GM21528 (cell line): Measurements from ENCODE around the gene CPT1B.
"Not testable (repeated sequence)": the region's sequence is repeated elsewhere in the genome, so short reads cannot be mapped to it uniquely, and the experiment has no call there.

Source experiments
- ATAC-seq: cut with Tn5 transposase; IDR thresholded peaks from one replicate; pipeline ENCODE4 v1.9.1; 2021; ENCODE audit warnings: mild to moderate bottlenecking, moderate library complexity; ENCODE audit not compliant: unreplicated experiment, low FRiP score

CPT1B gene

DNA sequence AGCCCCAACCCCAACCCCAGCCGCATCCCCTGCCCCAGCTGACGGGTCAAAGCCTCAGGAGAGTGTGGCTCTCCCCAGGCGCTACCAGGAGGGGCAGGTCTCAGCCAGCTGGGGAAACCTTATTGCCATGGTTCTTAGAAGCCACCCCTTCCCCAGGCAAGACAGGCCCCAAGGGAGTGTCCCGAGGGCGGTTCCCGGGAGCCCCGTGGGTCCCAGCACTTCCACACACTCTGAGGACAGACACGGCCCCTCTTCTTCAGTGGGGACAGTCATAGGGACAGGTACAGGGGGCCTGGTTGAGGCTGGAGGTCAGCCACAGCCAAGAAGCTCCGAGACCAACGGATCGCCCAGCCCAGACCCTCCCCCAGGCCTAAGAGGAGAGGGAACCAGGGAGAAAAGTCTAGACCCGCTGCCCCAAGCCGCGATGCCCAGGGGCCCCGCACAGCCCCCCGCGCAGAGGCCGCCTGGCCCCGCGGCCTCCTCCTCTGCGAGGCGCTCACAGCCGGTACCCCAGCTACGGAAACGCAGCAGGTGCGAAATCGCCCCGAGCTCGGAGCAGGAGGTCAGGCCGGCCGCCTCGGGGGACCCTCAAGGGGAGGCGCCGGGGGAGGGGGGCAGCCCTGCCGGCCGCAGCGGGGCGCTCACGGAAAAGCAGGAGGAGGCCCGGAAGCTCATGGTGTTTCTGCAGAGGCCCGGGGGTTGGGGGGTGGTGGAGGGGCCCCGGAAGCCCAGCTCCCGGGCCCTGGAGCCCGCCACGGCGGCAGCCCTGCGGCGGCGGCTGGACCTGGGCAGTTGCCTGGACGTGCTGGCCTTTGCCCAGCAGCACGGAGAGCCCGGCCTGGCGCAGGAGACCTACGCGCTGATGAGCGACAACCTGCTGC is 29.9 kb downstream of the CPT1B start:
- no peak for ATAC-seq

DNA sequence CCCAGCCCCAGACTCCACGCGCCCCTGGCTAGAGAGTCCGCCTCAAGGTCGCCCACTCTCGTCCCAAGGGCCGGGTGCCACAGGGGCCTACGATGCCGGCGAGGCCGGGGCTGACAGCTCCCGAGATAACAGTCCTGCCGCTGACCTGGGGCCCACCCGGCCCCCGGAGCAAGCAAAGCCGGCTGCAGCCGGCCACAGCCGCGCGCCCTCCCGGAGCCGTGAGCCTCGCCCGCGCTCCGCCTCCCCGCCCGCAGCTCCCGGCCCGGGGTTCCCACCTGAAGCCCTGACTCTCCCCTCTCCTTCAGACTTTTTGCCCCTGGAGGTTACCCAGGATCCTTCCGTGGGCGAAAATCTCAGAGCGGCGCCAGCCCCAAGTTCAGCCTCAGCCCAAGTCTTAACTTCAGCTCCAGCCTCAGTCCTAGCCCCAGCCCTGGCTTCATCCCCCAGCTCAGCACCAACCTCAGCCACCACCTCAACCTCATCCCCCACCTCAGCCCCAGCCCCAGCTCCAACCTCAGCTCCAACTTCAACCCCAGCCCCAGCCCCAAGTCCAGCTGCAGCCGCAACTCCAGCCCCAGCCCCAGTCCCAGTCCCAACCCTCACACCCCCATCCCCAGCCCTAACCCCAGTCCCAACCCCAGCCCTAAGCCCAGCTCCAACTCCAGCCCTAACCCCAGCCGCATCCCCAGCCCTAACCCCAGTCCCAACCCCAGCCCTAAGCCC is 30.8 kb downstream of the CPT1B start:
- no peak for ATAC-seq

DNA sequence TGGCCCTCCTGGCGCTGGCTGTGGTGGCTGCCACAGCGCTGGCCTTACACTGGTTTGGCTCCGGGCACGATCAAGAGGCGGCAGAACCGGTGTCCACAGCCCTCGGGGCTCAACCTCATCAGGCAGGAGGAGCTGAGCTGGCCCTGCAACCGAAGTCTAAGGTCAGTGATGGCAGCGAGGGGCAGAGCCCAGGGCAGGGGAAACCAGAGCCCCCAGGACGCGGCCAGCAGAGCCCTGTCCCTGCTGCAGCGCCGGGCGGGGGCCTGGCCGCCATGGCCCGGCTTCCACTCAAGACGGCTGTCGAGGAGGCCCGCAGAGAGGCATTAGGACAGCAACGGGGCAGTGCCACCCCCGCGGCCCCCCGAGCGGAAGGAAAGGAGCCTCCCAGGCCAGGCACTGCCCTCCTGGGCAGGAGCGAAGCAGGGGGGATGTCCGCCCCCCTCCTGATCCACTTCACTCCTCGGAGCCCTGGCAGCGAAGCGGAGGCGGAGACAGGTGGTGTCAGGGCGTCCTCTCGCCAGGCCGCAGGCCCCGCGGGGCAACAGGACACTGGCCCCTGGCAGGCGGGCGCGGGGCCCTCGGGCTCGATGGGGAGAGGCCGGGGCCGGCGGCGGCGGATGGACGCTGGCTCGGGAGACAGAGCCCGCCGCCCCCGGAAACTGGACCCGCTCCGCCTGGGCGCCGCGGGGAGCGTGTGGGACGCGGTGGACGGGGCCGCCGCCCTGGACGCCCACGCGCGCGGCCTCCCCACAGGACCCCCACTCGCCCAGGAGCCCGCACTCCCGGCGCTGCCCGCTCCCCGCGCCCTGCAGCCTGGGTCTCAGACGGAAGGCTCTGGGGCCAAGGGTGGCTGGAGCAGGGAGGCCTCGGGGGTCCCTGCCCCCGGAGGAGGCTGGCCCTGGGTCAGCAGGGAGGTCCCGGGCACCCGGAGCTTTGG is 31.6 kb downstream of the CPT1B start:
- ATAC-seq: no peak

DNA sequence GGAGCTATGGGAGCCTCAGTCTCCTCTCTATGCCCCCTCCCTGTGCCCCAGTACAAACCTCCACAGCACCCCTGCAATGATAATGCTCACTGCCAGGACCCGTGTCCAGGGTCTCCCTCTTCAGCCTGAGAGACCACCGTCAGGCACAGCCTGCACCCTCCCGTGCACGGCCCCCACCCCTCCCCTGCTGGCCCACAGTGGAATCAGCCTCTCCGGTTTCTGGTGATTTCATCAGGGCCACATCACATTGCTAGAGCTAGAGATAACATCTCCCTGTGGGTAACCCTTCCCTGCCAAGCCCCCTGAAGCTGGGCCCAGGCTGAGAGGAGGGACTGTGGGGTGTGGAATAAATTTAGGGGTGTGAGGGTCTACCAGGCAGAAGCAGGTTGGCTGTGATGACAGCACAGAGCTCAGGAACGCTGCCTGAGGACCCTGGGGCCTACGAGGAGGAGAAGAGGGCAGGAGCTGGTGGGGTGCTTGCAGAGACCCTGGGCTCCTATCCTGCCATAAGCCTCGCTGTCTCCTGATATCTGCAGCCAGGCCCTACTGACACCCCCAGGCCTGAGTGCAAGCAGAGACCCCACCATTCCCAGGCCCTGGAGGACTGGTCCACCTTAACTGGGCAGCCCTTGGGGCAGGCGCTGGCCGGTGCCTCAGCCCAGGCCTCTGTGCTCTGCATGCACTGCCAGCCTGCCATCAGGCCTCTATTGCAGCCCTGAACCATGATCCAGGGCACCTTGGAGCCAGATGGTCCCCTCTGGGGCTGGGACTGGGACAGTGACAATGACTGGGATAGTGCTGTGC is 32.5 kb downstream of the CPT1B start, which contains the start of gene KLHDC7B:
TSS of gene KLHDC7B (plus strand) at position 378 of the 804 bp plus-strand sequence. CDS start at position 723, 345 bp downstream.
- no peak for ATAC-seq

DNA sequence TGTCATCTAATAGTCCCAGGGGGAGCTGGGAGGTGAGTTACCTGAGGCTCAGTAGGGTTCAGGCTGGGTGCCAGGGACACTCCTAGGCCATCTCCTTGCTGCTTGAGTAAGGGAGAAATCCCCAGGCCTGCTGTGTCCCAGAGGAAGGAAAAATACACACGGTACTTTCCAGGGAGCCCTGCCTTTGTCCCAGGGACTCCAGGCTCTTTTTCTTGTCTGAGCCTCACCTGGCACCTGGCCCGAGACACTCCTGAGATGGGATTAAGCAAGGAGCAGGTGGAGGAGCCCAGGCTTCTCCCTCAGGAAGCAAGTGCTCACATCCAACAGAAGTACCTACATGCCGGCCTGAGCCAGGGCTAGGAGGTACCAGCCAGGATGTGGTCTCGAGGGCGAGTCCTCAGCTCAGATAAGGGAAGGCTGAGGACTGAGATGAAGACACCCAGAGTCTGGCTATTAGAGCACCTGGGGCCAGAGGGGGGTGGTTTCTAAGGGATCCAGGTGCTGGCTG is 33.4 kb downstream of the CPT1B start:
- ATAC-seq: no peak

DNA sequence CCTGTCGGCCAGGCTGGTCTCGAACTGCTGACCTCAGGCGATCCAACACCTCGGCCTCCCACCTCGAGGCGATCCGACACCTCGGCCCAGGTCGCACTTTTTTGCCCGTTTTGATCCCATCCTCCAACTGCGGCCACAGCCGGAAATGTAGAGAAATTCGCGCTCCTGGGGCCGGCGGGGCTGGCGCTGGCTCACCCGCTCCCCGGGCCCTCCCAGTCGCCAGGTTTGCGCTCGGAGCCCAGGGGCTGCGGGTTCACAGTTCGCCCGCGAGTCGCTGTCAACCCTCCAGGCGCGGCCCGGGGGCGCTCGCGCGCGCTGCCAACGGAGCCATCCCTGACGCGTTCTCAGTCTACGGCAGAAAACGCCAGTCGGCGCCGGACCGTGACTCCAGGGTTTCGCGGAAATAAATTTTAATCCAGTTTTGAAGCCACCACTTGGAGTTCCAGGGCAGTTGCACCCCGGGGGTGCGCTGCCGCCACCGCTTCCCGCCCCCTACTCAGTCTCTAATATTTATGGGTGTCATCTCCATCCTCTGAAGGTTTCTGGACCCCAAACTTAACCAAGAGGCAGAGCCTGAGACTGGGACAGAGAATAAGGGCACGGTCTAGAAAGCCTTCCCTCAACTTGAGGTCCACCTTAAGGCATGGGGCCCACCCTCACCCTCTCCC is 34.0 kb downstream of the CPT1B start:
- no peak for ATAC-seq

DNA sequence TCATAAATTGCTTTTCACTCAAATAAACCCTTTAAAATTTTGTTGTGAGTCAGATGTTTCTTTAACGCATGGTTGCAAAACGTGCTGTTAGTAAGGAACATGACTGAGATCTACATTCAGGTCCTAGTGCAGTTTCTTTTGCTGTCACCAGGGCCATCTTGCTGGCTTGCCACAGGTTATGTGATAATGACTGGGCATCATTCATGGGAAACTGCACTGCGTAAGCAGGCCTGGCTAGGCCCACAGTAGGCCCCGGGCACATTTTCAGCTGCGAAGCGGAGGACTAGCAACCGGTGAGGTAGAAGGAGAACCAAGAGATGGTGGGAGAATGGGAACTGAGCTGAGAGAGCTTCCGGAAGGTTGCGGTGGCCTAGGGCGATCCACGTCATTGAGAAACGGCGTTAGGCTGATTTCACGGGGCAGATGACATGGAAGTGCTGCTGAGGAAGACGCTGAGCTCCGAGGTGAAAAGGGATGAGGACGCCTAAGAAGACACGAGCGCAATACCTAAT is 35.8 kb downstream of the CPT1B start:
- ATAC-seq: no peak

DNA sequence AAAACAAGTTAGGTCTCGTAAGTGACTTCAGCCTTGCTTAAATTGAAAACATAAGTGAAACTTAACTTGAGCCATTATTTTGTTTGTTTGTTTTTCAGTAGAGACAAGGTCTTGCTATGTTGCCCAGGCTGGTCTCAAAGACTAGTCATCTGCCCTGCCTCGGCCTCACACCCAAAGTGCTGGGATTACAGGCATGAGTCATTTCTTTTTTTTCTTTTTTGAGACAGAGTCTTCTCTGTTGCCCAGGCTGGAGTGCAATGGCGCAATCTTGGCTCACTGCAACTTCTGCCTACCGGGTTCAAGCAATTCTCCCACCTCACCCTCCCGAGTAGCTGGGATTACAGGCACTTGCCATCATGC is 36.6 kb downstream of the CPT1B start:
- ATAC-seq: not testable (repeated sequence)

DNA sequence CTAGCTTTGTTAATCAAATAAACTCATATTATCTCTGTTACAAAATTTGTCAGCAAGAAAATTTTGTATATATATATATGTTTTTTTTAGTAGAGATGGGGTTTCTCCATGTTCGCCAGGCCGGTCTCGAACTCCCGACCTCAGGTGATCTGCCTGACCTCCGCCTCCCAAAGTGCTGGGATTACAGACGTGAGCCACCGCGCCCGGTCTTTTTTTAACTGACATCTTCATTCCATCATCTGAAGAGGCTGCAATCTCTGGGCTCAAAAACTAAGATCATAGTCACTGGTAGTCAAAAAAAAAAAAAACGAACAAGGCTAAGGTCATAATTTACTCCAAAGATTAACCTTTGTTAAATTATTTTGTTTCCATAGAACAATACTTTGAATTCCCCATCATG is 37.8 kb downstream of the CPT1B start:
- ATAC-seq: no peak

DNA sequence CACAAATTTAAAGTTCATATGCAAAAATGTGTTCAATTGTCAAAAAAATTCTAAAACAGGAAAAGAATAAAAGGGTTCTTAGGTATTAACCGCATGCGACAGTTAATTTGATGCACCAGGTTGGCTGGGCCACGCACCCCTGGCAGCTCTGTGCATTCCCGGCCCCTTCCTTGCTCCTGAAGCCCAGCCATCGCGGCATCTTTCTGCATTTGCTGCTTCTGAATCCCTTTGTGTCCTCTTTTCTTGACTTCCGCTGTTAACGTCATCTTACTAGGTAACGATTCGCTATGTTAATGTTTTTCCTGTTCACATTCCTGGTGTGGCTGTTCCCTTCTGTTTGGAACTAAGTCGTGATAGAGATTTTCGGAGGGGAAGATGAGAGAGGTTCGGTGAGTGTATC is 40.5 kb downstream of the CPT1B start:
- ATAC-seq: no peak

DNA sequence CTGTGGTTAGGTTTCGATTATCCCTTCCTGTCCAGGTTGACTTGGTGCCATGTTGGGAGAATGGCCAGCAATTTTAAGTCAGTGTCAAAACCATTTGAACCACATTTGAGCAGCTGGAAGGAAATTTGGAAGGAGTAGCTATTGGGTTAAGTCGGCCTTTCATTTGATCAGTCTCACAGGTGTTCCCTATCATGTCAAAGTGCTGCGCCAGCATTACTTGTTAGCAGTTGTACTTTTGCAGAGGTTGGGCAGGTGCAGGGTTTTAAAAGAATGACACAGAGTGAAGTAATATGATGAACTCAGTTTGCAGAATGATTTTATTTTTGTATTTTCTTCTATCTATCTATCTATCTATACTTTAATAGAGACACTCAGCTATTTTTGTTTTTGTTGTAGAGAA is 42.0 kb downstream of the CPT1B start:
- no peak for ATAC-seq

DNA sequence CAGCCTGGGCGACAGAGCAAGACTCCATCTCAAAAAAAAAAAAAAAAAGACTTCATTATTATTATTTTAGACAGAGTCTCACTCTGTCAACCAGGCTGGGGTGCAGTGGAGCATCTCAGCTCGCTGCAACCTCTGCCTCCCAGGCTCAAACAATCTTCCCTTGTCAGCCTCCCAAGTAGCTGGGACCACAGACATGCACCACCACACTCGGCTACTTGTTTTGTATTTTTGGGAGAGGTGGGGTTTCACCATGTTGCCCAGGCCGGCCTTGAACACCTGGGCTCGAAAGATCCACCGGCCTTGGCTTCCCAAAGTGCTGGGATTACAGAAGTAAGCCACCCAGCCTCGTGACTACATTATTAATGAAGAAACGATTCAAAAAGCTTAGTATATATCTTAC is 43.1 kb downstream of the CPT1B start:
- no peak for ATAC-seq

DNA sequence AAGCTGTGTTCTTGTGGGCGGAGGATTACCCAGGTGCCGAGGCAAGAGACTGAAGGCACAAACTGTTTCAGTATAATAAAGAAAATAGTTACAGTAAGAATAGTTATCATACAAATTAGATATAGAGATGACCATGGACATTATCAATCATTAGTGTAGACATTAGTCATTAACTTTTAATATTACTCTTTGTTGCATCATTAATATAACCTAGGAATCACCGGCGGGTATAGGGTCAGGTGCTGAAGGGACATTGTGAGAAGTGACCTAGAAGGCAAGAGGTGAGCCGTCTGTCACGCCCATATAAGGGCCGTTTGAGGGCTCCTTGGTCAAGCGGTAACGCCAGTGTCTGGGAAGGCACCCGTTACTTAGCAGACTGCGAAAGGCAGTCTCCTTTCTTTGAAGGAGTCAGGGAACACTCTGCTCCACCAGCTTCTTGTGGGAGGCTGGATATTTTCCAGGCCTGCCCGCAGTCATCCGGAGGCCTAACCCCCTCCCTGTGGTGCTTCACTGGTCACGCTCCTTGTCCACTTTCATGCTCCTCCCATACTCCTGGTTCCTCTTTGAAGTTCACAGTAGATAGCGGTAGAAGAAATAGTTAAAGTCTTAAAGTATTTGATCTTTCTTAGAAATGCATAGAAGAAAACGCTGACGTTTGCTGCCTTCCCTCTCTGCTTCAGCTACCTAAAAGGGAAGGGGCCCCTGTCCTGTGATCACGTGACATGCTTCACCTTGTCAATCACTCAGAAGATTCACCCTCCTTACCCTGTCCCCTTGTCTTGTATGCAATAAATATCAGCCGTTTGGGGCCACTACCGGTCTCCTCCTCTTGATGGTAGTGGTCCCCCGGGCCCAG is 44.1 kb downstream of the CPT1B start:
- not testable (repeated sequence) for ATAC-seq

DNA sequence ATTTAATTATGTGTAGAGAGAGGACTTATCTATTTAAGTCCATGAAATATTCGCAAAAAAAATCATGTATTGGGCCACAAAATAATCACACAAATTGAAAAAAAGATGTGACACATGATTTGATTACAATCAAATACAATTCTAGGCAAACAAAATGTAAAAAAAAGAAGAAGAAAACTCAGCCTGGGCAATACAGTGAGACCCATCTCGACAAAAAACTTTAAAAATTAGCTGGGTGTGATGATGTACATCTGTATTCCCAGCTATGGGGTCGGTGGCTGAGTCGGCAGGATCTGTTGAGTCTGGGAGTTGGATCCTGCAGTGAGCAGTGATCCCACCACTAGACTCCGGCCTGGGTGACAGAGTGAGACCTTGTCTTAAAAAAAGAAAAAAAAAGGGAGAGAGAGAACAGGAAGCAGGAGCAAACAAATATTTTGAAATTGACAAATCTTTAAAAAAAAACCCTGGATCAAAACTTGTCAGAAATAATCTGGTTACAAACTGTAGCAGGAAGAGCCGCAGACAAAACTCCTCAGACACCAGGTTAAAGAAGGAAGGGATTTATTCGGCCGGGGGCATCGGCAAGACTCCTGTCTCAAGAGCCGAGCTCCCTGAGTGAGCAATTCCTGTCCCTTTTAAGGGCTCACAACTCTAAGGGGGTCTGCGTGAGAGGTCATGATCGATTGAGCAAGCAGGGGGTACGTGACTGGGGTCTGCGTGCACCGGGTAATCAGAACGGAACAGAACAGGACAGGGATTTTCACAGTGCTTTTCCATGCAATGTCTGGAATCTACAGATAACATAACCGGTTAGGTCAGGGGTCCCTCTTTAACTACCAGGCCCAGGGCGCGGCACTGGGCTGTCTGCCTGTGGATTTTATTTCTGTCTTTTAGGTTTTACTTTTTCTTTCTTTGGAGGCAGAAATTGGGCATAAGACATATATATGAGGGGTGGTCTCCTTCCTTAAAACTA is 45.1 kb downstream of the CPT1B start:
- ATAC-seq: no peak

DNA sequence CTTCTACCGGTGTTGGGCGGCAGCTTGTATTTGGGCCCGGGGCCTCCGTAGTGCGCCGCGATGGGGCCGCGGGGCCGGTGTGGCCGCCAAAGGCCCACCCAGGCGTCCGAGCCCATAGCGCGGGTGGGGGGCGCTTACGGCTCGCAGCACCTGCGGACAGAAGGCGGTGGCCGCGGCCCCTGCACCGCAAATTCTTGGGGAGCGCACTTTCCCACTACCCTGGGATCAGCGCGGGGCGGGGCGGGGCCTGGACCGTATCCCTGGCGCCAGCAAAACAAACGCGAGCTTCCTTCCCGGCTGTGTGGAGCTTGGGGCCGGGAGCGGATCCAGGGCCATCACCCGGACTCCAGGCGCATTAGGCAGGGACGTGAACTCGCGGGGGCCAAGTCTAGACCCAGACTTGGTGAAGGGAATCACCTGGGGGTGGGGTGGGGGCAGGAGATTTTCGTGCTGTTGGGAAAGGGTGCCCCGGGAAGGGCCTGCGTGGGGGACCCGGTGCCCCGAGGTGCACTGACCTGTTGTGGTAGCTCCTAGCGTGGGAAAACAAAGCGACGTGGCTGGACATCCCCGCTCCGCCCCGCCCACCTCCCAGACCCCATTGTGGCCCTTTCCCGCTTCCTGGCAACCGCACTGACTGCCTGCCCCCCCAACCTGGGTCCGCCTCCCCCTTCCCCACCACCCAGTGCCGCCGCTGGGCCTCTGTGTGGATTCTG is 46.1 kb downstream of the CPT1B start:
- no peak for ATAC-seq

DNA sequence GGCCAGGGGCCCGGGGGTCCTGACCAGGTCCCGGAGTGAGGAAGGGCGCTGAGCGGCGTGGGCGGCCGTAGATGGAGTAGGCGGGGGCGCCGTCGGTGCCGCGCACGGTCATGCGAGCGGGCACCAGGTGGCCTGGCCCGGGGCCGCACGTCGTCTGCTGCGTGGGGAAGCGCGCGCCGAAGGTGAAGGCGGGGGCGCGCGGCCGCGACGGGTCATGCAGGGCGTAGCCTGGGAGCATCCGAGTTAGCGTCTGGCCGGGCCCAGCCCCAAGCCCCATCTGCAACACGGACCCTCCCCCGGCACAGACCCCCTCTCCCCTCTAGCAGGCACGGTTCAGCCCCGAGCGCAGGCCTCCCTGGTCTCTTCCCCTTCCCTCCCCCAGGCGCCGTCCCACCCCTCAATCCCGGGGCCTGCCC is 46.7 kb downstream of the CPT1B start:
- ATAC-seq: no peak
